ENCODE measurements around the gene PKD1. TPM values are rescaled to one million over a fixed set of nuclear protein-coding genes. Genes with fewer than 3 reads are reported as not detected.

PKD1 gene
- total and polyA plus RNA-seq, 2 of the 13 experiments (the other 11 are each of a cell fraction or from before 2014, with no cell fraction given), result 22.1 to 23.0 TPM

- 97% methylated on average over 22 of the region's 25 CpGs for WGBS (ENCODE audit: low lambda C conversion rate)
- BruUV-seq (replicated peaks), result no TSS peak
Measured at GRCh38 chr16:2063861-2064260, 71.8 kb downstream of the PKD1 start.

GRCh38 chr16:2062801-2063200 lies 72.9 kb downstream of the PKD1 start:
- Histone ChIP-seq H3K36me3 (replicated peaks in 1 of 2; ENCODE audit: control insufficient read depth in 1 of 2, insufficient read depth in 2 of 2, low read length in 2 of 2) (peaks cover 13 to 16% of the 10 kb centered on the region in 2 experiments), H3K27me3 (ENCODE audit: control insufficient read depth in 1 of 2, insufficient read depth in 2 of 2, low read length in 2 of 2) (no peaks in the 10 kb centered on the region), H3K27ac (ENCODE audit: extremely low read length, insufficient read depth, low read length) (no peak overlapping the region), H3K4me2 (ENCODE audit: low read depth, low read length) (no peak overlapping the region), H2AFZ (ENCODE audit: low read length) (no peak overlapping the region), H3K79me2 (ENCODE audit: insufficient read depth, low read length) (no peaks in the 10 kb centered on the region), H3K4me1 (ENCODE audit: insufficient read depth, low read length) (no peaks in the 10 kb centered on the region), H3K9me3 (ENCODE audit: low read length) (no peaks in the 10 kb centered on the region), H3K9ac (ENCODE audit: insufficient read depth, low read depth, low read length) (no peak overlapping the region), H3K4me3 (replicated peaks in 1 of 3; ENCODE audit: insufficient read depth in 1 of 3, low read depth in 2 of 3, low read length in 3 of 3) (no peak overlapping the region), H4K20me1 (ENCODE audit: insufficient read depth, low read length) (no peaks in the 10 kb centered on the region)
- ATAC-seq, result no peak; the same call in 1 of the 3 replicates
- in situ Hi-C loops (cut with HindIII; ENCODE audit: extremely low pct_ligation_motif_present, low pct_unique_long_range_greater_than_20kb) (no loop called here), intact Hi-C loops (cut with micrococcal nuclease; ENCODE audit: unreplicated experiment) (no loop called here)
- FAIRE-seq, result no peak
- ChIA-PET CTCF (ENCODE audit: low intra/inter-chr PET ratio, low total read pairs) (no interaction called here), POLR2A (no interaction called here)
- no peak for DNase-seq (ENCODE audit: low spot score)
- no TSS peak for BruUV-seq (replicated peaks)
- no peak for TF ChIP-seq TFAP4 (IDR thresholded peaks at IDR 0.05; ENCODE audit: borderline replicate concordance, low read depth)
- no peak for TF ChIP-seq MTF1 (CRISPR knock-in tag; IDR thresholded peaks at IDR 0.05)
- peak; percentile 37 for TF ChIP-seq AGO2 (optimal IDR thresholded peaks at IDR 0.05; ENCODE audit: low read depth, low read length)
- no peak for TF ChIP-seq THAP8 (CRISPR knock-in tag; IDR thresholded peaks at IDR 0.05; ENCODE audit: borderline replicate concordance)
- TF ChIP-seq ZBTB33 (CRISPR knock-in tag; IDR thresholded peaks at IDR 0.05), result no peak
- TF ChIP-seq RXRA (CRISPR knock-in tag; IDR thresholded peaks at IDR 0.05), result no peak
- no peak for TF ChIP-seq ZNF276 (CRISPR knock-in tag; IDR thresholded peaks at IDR 0.05; ENCODE audit: low read depth)
- 100% methylated on average over 8 of the region's 28 CpGs for WGBS (ENCODE audit: low lambda C conversion rate)

More at GRCh38 chr16:2063861-2064260, 71.8 kb downstream of the PKD1 start:
- H3K4me2 ChIP-seq (ENCODE audit: low read depth, low read length), result no peak overlapping the region
- H3K4me3 ChIP-seq (replicated peaks in 1 of 3; ENCODE audit: insufficient read depth in 1 of 3, low read depth in 2 of 3, low read length in 3 of 3), result no peak overlapping the region
- no peaks in the 10 kb centered on the region for H3K4me1 ChIP-seq (ENCODE audit: insufficient read depth, low read length)
- no peaks in the 10 kb centered on the region for H3K9me3 ChIP-seq (ENCODE audit: low read length)
- ATAC-seq (no peak), FAIRE-seq (no peak), DNase-seq (ENCODE audit: low spot score) (no peak)
- CTCF ChIA-PET (ENCODE audit: low intra/inter-chr PET ratio, low total read pairs), result no interaction called here
- no peak overlapping the region for H3K27ac ChIP-seq (ENCODE audit: extremely low read length, insufficient read depth, low read length)
- H2AFZ ChIP-seq (ENCODE audit: low read length), result no peak overlapping the region
- peaks cover 16 to 21% of the 10 kb centered on the region in 2 experiments for H3K36me3 ChIP-seq (replicated peaks in 1 of 2; ENCODE audit: control insufficient read depth in 1 of 2, insufficient read depth in 2 of 2, low read length in 2 of 2)
- POLR2A ChIA-PET, result no interaction called here
- TF ChIP-seq SIX1 (CRISPR knock-in tag; IDR thresholded peaks at IDR 0.05; ENCODE audit: borderline replicate concordance), result no peak
- TF ChIP-seq RAD51 (IDR thresholded peaks at IDR 0.05; ENCODE audit: borderline replicate concordance), result no peak
- TF ChIP-seq AGO2 (optimal IDR thresholded peaks at IDR 0.05; ENCODE audit: low read depth, low read length), result peak; percentile 23
- TF ChIP-seq HNRNPLL (IDR thresholded peaks at IDR 0.05; ENCODE audit: low read depth, low read length, poor library complexity, severe bottlenecking), result peak; percentile 35
- intact Hi-C loops (cut with micrococcal nuclease; ENCODE audit: unreplicated experiment), result no loop called here
- H4K20me1 ChIP-seq (ENCODE audit: insufficient read depth, low read length), result no peaks in the 10 kb centered on the region
- no peak overlapping the region for H3K9ac ChIP-seq (ENCODE audit: insufficient read depth, low read depth, low read length)
- no peaks in the 10 kb centered on the region for H3K27me3 ChIP-seq (ENCODE audit: control insufficient read depth in 1 of 2, insufficient read depth in 2 of 2, low read length in 2 of 2)
- in situ Hi-C loops (cut with HindIII; ENCODE audit: extremely low pct_ligation_motif_present, low pct_unique_long_range_greater_than_20kb), result no loop called here
- no peaks in the 10 kb centered on the region for H3K79me2 ChIP-seq (ENCODE audit: insufficient read depth, low read length)
